Spleen (tissue), 11 donors: ENCODE measurements around the gene ZNF324B. TPM values are rescaled to one million over a fixed set of nuclear protein-coding genes. Genes with fewer than 3 reads are reported as not detected.
A peak's percentile ranks its signal among the peaks of the same experiment; 100 is the strongest.

ENCODE experiments used
- DNase-seq: peaks from one replicate; pipeline ENCODE4 v3.0.0-alpha.2; 2020
- H3K27ac ChIP-seq, 8 donors: fragments of 200-600 bp; sonication (generic) in 7 of 8; 1 replicate in 4 of 8; 2 replicates in 4 of 8; pipeline versions ENCODE4 v1.5.0 to v1.8.0; 2016 to 2021; ENCODE audit warnings: inconsistent platforms in 4 of 8, mild to moderate bottlenecking in 4 of 8, moderate library complexity in 1 of 8
- H3K27me3 ChIP-seq, 7 donors: fragments of 200-600 bp; sonication (generic) in 6 of 7; replicated peaks in 1 of 7; 1 replicate in 4 of 7; 2 replicates in 3 of 7; pipeline versions ENCODE4 v1.5.0 to v1.8.0; 2016 to 2021; ENCODE audit warnings: inconsistent platforms in 3 of 7, mild to moderate bottlenecking in 1 of 7
- H3K36me3 ChIP-seq, 6 donors: fragments of 200-600 bp; sonication (generic) in 5 of 6; 1 replicate in 4 of 6; 2 replicates in 2 of 6; pipeline versions ENCODE4 v1.5.0 to v1.8.0; 2016 to 2021; ENCODE audit warnings: inconsistent platforms in 2 of 6
- H3K4me1 ChIP-seq, 6 donors: fragments of 200-600 bp; sonication (generic) in 5 of 6; 1 replicate in 3 of 6; 2 replicates in 3 of 6; pipeline versions ENCODE4 v1.5.0 to v1.8.0; 2016 to 2021; ENCODE audit warnings: inconsistent platforms in 3 of 6
- H3K4me3 ChIP-seq, 8 donors: fragments of 200-600 bp; sonication (generic) in 7 of 8; 1 replicate in 4 of 8; 2 replicates in 4 of 8; pipeline versions ENCODE4 v1.5.0 to v1.8.0; 2016 to 2021; ENCODE audit warnings: inconsistent platforms in 4 of 8, mild to moderate bottlenecking in 4 of 8, moderate library complexity in 2 of 8
- H3K9me3 ChIP-seq, 8 donors: fragments of 200-600 bp; sonication (generic) in 7 of 8; 1 replicate in 4 of 8; 2 replicates in 4 of 8; pipeline versions ENCODE4 v1.5.0 to v1.8.0; 2016 to 2021; ENCODE audit warnings: inconsistent platforms in 4 of 8
- CTCF ChIP-seq, 11 experiments: fragments of 200-600 bp in 7 of 11; fragments of 450-650 bp in 4 of 11; sonication (generic) in 4 of 11; IDR thresholded peaks in 8 of 11; conservative IDR thresholded peaks in 3 of 11; 1 replicate in 7 of 11; 2 replicates in 4 of 11; pipeline versions ENCODE4 v1.4.0 to v1.8.0; 2016 to 2021; ENCODE audit warnings: antibody characterized with exemption in 11 of 11, inconsistent platforms in 4 of 11, mild to moderate bottlenecking in 1 of 11
- POLR2A ChIP-seq, 3 donors: fragments of 450-650 bp; IDR thresholded peaks; one replicate each; pipeline ENCODE4 v1.5.1; 2017; ENCODE audit warnings: antibody characterized with exemption in 3 of 3, mild to moderate bottlenecking in 1 of 3
- POLR2AphosphoS5 ChIP-seq, 3 donors: sonication (generic); formaldehyde crosslinking; IDR thresholded peaks; one replicate each; pipeline ENCODE4 v1.5.1; 2017; ENCODE audit warnings: antibody characterized with exemption in 3 of 3
- WGBS, 5 donors: extraction: QIAGEN DNeasy Blood & Tissue Kit in 3 of 5; methylation state at CpG; one replicate each; pipeline versions ENCODE4 v1.1.5 to v1.1.7; 2013 to 2018; 5-methylcytosine and 5-hydroxymethylcytosine counted together
- intact Hi-C: fragments of 100-400 bp; cut with DNase I; formaldehyde crosslinking; loops from one replicate; pipeline ENCODE4 v1.15.0; 2023; ENCODE audit warnings: low total_unique reads
- polyA plus RNA-seq, 3 donors: library from polyadenylated mRNA; stranded (reverse); fragments of 200-250 nt; gene quantifications; one replicate each; pipeline ENCODE4 v1.2.1, GENCODE V29; 2013
- total RNA-seq, 7 donors: library from RNA; depleted of rRNA in 3 of 7; stranded (reverse); fragments of >200 nt in 3 of 7; fragmentation: NEBNext Ultra II Directional in 4 of 7; extraction: Animal tissue kit (Norgen Biotek cat#: 25700) in 4 of 7; gene quantifications; one replicate each; pipeline versions ENCODE4 v1.1.0 to v1.2.1, GENCODE V29; 2016 to 2021
- donor health status: healthy with polysubstance abuse.
- donor health status: DM: no; HTN: no; CAD: no; lungs with moderate emphysema.
- donor health status: DM: no; HTN: no; CAD: no.
- donor health status: Bipolar disorder and iron deficiency.
- donor health status: healthy.
- donor health status: DM: no; HTN: no; CAD: no.
- donor health status: DM: yes; HTN: yes; CAD: no.

The ZNF324B gene
- total and polyA plus RNA-seq, 10 donors: 0.98 to 12.5 (median 7.8) TPM

- no peaks in the 10 kb centered on the region for H3K9me3 ChIP-seq
Measured at GRCh38 chr19:58475714-58476497, 24.5 kb downstream of the ZNF324B start, which contains the start of gene ZNF446. Gene ZNF446, plus strand, starts transcription at chr19:58476352. Its CDS starts 867 bp downstream, at chr19:58477219.

DNA sequence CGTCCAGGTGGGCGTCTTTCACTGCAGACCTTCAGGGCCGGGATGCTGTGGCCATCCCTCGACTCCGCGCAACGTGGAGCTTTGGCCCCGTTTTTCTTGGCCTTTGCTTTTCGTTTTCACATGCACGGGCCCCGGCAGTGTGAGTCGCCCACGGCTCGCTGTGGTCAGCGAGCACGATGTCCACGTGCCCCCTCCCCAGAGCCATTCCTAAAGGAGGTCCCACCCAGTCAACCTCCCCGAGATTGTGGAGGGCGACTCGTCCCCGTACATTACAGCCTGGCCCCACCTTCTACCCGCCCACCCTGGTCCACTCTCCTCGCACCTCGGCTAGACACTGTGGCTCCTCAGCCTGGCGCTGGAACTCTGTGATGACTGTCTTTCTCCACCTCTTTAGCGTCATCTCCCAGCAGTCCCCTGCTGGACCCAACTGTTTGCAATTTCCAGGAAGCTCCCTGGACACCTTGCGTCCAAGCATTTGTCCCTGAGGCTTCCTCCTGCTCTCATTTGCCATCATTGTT lies 25.1 kb downstream of the ZNF324B start:
- WGBS, 5 donors: 4 to 5% (median 5%) methylated on average over 25 to 27 of the region's 27 CpGs
- H3K4me1 ChIP-seq: peaks cover 13 to 26% (median 22%) of the 10 kb centered on the region in 6 donors
- no peak for DNase-seq
- H3K4me3 ChIP-seq: peak overlapping the region; percentile 60 to 92 (median 70)
- H3K9me3 ChIP-seq: no peaks in the 10 kb centered on the region
- peak overlapping the region; percentile 84 to 95 (median 89) for H3K27ac ChIP-seq
- H3K36me3 ChIP-seq: peaks cover 0 to 53% (median 24%) of the 10 kb centered on the region in 6 donors
- H3K27me3 ChIP-seq: no peaks in the 10 kb centered on the region
- no peak for TF ChIP-seq POLR2A (IDR thresholded peaks at IDR 0.05)
- no peak for TF ChIP-seq POLR2AphosphoS5 (IDR thresholded peaks at IDR 0.05)
- TF ChIP-seq CTCF (IDR thresholded peaks at IDR 0.05 in 8 of 11, conservative IDR thresholded peaks at IDR 0.05 in 3 of 11): no peak
- intact Hi-C loops: no loop called here

More at GRCh38 chr19:58475714-58476497, 24.5 kb downstream of the ZNF324B start, which contains the start of gene ZNF446:
- DNase-seq: peak; percentile 98
- intact Hi-C loops: no loop called here
- Histone ChIP-seq H3K27me3 (no peaks in the 10 kb centered on the region), H3K36me3 (peaks cover 0 to 53% (median 27%) of the 10 kb centered on the region in 6 donors), H3K4me3 (peak within 1 kb of the TSS; percentile 60 to 92 (median 70)), H3K27ac (peak within 1 kb of the TSS; percentile 84 to 95 (median 89)), H3K4me1 (peaks cover 13 to 26% (median 22%) of the 10 kb centered on the region in 6 donors)
- WGBS, 5 donors: 0 to 1% (median 1%) methylated on average over 48 to 64 of the region's 64 CpGs
- TF ChIP-seq CTCF (IDR thresholded peaks at IDR 0.05 in 8 of 11, conservative IDR thresholded peaks at IDR 0.05 in 3 of 11) (peak in 4 of 11 experiments; percentile 17 to 34 (median 24)), POLR2A (IDR thresholded peaks at IDR 0.05) (no peak), POLR2AphosphoS5 (IDR thresholded peaks at IDR 0.05) (peak; percentile 90 to 94 (median 93))

DNA sequence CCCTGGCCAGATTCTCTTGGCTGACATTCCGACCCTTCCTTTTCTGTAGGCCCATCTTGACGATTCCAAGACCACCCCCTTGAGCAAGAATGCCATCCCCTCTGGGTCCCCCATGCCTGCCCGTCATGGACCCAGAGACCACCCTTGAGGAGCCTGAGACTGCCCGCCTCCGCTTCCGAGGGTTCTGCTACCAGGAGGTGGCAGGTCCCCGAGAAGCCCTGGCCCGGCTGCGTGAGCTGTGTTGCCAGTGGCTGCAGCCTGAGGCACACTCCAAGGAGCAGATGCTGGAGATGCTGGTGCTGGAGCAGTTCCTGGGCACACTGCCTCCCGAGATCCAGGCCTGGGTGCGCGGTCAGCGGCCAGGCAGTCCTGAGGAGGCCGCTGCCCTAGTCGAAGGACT lies 25.7 kb downstream of the ZNF324B start:
- Histone ChIP-seq H3K9me3 (no peaks in the 10 kb centered on the region), H3K27me3 (no peaks in the 10 kb centered on the region), H3K4me1 (peaks cover 13 to 26% (median 22%) of the 10 kb centered on the region in 6 donors), H3K27ac (peak overlapping the region in 5 of 8 donors; percentile 85 to 95 (median 90)), H3K4me3 (peak overlapping the region in 1 of 8 donors; percentile 92), H3K36me3 (peaks cover 0 to 51% (median 18%) of the 10 kb centered on the region in 6 donors)
- TF ChIP-seq CTCF (IDR thresholded peaks at IDR 0.05 in 8 of 11, conservative IDR thresholded peaks at IDR 0.05 in 3 of 11) (no peak), POLR2A (IDR thresholded peaks at IDR 0.05) (no peak), POLR2AphosphoS5 (IDR thresholded peaks at IDR 0.05) (no peak)
- DNase-seq: peak; percentile 85
- intact Hi-C loops: no loop called here
- WGBS, 5 donors: 64 to 94% (median 91%) methylated on average over 4 to 15 of the region's 15 CpGs

DNA sequence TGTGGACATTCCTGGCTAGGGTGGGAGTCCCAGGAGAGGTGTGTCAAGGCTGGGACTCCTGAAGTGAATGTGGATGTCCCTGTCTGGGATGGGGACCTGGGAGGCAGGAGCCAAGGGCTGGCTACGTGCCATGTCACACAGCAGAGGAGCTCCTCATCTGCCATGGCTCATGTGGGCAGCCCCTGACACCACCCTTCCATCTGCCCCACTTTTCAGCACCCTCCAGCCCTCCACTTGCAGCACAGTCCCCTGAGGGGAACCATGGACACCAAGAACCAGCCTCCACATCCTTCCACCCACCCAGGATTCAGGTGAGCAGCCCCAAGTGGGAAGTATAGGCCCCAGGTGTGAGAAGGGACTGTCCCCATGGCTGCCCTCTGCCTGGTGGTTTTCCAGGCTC lies 26.4 kb downstream of the ZNF324B start:
- intact Hi-C loops: no loop called here
- no peak for TF ChIP-seq POLR2A (IDR thresholded peaks at IDR 0.05)
- TF ChIP-seq POLR2AphosphoS5 (IDR thresholded peaks at IDR 0.05): no peak
- no peak for TF ChIP-seq CTCF (IDR thresholded peaks at IDR 0.05 in 8 of 11, conservative IDR thresholded peaks at IDR 0.05 in 3 of 11)
- Histone ChIP-seq H3K36me3 (peaks cover 0 to 48% (median 10%) of the 10 kb centered on the region in 6 donors), H3K4me1 (peaks cover 13 to 26% (median 22%) of the 10 kb centered on the region in 6 donors), H3K27ac (no peak overlapping the region), H3K4me3 (no peak overlapping the region), H3K9me3 (no peaks in the 10 kb centered on the region), H3K27me3 (no peaks in the 10 kb centered on the region)
- 95 to 100% (median 100%) methylated on average over 1 of the region's 1 CpG for WGBS, 5 donors
- no peak for DNase-seq
